ENCODE data around the gene MZB1. TPM values are rescaled to one million over a fixed set of nuclear protein-coding genes. Genes with fewer than 3 reads are reported as not detected.

The MZB1 gene
- total and polyA plus RNA-seq, 2 of the 13 experiments (the other 11 are each of a cell fraction or from before 2014, with no cell fraction given) = 0.31 to 0.40 TPM

DNA sequence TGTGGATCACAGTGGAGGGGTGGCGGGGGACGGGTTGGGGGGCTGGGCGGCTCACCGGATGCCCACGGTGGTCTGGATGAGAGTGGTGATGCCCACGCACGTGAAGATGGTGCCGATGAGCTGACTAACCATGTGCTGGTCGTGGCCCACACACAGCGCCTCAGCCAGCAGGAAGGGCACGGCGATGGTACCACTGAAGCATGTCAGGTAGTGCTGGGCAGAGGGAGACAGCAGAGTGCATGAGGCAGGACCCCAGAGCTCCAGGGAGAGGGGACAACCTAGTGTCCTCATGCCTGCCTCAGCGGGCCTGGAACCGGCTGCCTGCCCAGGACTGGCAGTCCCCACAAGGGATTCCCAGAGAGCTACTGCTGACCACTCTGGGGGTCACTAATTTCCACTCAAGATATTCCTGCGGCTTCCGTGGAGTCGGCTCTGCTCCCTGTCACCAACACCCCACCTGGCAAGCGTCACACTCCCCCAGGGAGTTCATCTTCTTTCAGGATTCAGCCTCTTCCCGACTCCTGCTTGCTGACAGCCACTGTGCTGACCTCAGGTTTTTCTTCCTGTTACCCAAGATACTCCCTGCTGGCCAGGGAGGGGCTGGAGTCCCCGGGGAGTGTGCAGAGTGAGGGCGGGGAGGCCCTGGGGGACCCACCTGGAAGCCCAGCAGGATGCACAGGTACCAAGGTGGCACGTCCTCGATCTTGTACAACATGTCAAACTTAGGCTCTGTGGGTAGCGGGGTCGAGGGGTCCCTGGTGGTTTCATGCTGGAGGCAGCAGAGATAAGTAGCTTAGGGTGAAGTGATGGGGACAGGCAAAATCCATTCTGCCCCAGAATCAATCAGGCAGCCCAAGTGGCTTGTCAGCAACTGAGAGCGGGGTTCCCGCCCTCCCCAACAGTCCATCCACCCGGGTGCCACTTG is 7.6 kb downstream of the MZB1 start (continued):
- TF ChIP-seq ZNF510 (CRISPR knock-in tag; IDR thresholded peaks at IDR 0.05; ENCODE audit: low read depth) = no peak
- no peak for TF ChIP-seq SOX6 (IDR thresholded peaks at IDR 0.05)
- peak; percentile 19; the same call in 1 of the 2 replicates for TF ChIP-seq SOX6 (CRISPR knock-in tag; IDR thresholded peaks at IDR 0.05)
- TF ChIP-seq TOE1 (CRISPR knock-in tag; IDR thresholded peaks at IDR 0.05) = no peak
- TF ChIP-seq, protein P1, sequence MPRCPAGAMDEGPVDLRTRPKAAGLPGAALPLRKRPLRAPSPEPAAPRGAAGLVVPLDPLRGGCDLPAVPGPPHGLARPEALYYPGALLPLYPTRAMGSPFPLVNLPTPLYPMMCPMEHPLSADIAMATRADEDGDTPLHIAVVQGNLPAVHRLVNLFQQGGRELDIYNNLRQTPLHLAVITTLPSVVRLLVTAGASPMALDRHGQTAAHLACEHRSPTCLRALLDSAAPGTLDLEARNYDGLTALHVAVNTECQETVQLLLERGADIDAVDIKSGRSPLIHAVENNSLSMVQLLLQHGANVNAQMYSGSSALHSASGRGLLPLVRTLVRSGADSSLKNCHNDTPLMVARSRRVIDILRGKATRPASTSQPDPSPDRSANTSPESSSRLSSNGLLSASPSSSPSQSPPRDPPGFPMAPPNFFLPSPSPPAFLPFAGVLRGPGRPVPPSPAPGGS (CRISPR knock-in tag; IDR thresholded peaks at IDR 0.05) = no peak

GRCh38 chr5:139379626-139380449 is 9.9 kb downstream of the MZB1 start:
- CTCF ChIA-PET (ENCODE audit: low intra/inter-chr PET ratio, low total read pairs) = no interaction called here
- ATAC-seq = no peak
- no peak for TF ChIP-seq KDM2A (CRISPR knock-in tag; IDR thresholded peaks at IDR 0.05; ENCODE audit: borderline replicate concordance, low read depth)
- peak; percentile 95 for TF ChIP-seq ZFP36 (IDR thresholded peaks at IDR 0.05; ENCODE audit: borderline replicate concordance, low read depth, low read length, partially characterized antibody)
- TF ChIP-seq CENPT (CRISPR knock-in tag; IDR thresholded peaks at IDR 0.05; ENCODE audit: low read depth) = no peak
- TF ChIP-seq CC2D1A (CRISPR knock-in tag; IDR thresholded peaks at IDR 0.05) = no peak
- TF ChIP-seq, protein P2, sequence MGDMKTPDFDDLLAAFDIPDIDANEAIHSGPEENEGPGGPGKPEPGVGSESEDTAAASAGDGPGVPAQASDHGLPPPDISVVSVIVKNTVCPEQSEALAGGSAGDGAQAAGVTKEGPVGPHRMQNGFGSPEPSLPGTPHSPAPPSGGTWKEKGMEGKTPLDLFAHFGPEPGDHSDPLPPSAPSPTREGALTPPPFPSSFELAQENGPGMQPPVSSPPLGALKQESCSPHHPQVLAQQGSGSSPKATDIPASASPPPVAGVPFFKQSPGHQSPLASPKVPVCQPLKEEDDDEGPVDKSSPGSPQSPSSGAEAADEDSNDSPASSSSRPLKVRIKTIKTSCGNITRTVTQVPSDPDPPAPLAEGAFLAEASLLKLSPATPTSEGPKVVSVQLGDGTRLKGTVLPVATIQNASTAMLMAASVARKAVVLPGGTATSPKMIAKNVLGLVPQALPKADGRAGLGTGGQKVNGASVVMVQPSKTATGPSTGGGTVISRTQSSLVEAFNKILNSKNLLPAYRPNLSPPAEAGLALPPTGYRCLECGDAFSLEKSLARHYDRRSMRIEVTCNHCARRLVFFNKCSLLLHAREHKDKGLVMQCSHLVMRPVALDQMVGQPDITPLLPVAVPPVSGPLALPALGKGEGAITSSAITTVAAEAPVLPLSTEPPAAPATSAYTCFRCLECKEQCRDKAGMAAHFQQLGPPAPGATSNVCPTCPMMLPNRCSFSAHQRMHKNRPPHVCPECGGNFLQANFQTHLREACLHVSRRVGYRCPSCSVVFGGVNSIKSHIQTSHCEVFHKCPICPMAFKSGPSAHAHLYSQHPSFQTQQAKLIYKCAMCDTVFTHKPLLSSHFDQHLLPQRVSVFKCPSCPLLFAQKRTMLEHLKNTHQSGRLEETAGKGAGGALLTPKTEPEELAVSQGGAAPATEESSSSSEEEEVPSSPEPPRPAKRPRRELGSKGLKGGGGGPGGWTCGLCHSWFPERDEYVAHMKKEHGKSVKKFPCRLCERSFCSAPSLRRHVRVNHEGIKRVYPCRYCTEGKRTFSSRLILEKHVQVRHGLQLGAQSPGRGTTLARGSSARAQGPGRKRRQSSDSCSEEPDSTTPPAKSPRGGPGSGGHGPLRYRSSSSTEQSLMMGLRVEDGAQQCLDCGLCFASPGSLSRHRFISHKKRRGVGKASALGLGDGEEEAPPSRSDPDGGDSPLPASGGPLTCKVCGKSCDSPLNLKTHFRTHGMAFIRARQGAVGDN (CRISPR knock-in tag; IDR thresholded peaks at IDR 0.05) = 0 out of 2 replicates have a peak, but pooled peaks have one; percentile 11
- peak; percentile 81 for TF ChIP-seq ZMYM3 (CRISPR knock-in tag; IDR thresholded peaks at IDR 0.05)
- no peak for TF ChIP-seq THYN1 (CRISPR knock-in tag; IDR thresholded peaks at IDR 0.05; ENCODE audit: borderline replicate concordance, low read depth)
- TF ChIP-seq SRF (IDR thresholded peaks at IDR 0.05; ENCODE audit: low read depth, low read length) = no peak
- TF ChIP-seq GATA4 (IDR thresholded peaks at IDR 0.05; ENCODE audit: borderline replicate concordance, low read depth) = no peak
- TF ChIP-seq ERF (CRISPR knock-in tag; IDR thresholded peaks at IDR 0.05) = no peak
- no peak for TF ChIP-seq SCMH1 (CRISPR knock-in tag; IDR thresholded peaks at IDR 0.05; ENCODE audit: borderline replicate concordance)

More at GRCh38 chr5:139379626-139380449, 9.9 kb downstream of the MZB1 start:
- DNase-seq (ENCODE audit: low spot score) (no peak), FAIRE-seq (no peak)
- Histone ChIP-seq H2AFZ (ENCODE audit: low read length) (no peak overlapping the region), H3K9ac (ENCODE audit: insufficient read depth, low read depth, low read length) (no peak overlapping the region), H3K36me3 (replicated peaks in 1 of 2; ENCODE audit: control insufficient read depth in 1 of 2, insufficient read depth in 2 of 2, low read length in 2 of 2) (peaks cover 0 to 5% of the 10 kb centered on the region in 2 experiments; a peak in 2 of 5 replicates), H3K4me3 (replicated peaks in 1 of 3; ENCODE audit: insufficient read depth in 1 of 3, low read depth in 2 of 3, low read length in 3 of 3) (no peak overlapping the region; a peak in 1 of 6 replicates), H4K20me1 (ENCODE audit: insufficient read depth, low read length) (no peaks in the 10 kb centered on the region), H3K9me3 (ENCODE audit: low read length) (no peaks in the 10 kb centered on the region), H3K27me3 (ENCODE audit: control insufficient read depth in 1 of 2, insufficient read depth in 2 of 2, low read length in 2 of 2) (no peaks in the 10 kb centered on the region; a peak in 1 of 5 replicates), H3K79me2 (ENCODE audit: insufficient read depth, low read length) (peaks cover 16% of the 10 kb centered on the region), H3K4me2 (ENCODE audit: low read depth, low read length) (no peak overlapping the region), H3K27ac (ENCODE audit: extremely low read length, insufficient read depth, low read length) (no peak overlapping the region), H3K4me1 (ENCODE audit: insufficient read depth, low read length) (peaks cover 36% of the 10 kb centered on the region)
- WGBS (ENCODE audit: low lambda C conversion rate) = 92% methylated on average over 8 of the region's 15 CpGs
- POLR2A ChIA-PET = no interaction called here
- in situ Hi-C loops (cut with HindIII; ENCODE audit: extremely low pct_ligation_motif_present, low pct_unique_long_range_greater_than_20kb) = no loop called here
- intact Hi-C loops (cut with micrococcal nuclease; ENCODE audit: unreplicated experiment) = no loop called here
- BruUV-seq (replicated peaks) = no TSS peak
